ENCODE results near the gene PDYN. TPM values are rescaled to one million over a fixed set of nuclear protein-coding genes. Genes with fewer than 3 reads are reported as not detected.

PDYN gene
- polyA plus RNA-seq, 3 donors = not detected

- no peaks in the 10 kb centered on the region for H3K27me3 ChIP-seq (ENCODE audit: control insufficient read depth in 2 of 2, insufficient read depth in 2 of 2, low read length in 2 of 2)
- H3K4me1 Mint-ChIP-seq = peaks cover 37% of the 10 kb centered on the region
- 100% methylated on average over 6 of the region's 7 CpGs for WGBS (ENCODE audit: insufficient coverage)
- peaks cover 0 to 3% (median 2%) of the 10 kb centered on the region in 3 donors for H3K27me3 Mint-ChIP-seq (ENCODE audit: low read depth in 3 of 3)
- TF ChIP-seq, protein P1, sequence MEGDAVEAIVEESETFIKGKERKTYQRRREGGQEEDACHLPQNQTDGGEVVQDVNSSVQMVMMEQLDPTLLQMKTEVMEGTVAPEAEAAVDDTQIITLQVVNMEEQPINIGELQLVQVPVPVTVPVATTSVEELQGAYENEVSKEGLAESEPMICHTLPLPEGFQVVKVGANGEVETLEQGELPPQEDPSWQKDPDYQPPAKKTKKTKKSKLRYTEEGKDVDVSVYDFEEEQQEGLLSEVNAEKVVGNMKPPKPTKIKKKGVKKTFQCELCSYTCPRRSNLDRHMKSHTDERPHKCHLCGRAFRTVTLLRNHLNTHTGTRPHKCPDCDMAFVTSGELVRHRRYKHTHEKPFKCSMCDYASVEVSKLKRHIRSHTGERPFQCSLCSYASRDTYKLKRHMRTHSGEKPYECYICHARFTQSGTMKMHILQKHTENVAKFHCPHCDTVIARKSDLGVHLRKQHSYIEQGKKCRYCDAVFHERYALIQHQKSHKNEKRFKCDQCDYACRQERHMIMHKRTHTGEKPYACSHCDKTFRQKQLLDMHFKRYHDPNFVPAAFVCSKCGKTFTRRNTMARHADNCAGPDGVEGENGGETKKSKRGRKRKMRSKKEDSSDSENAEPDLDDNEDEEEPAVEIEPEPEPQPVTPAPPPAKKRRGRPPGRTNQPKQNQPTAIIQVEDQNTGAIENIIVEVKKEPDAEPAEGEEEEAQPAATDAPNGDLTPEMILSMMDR (IDR thresholded peaks at IDR 0.05) = no peak
- H2AFZ ChIP-seq (ENCODE audit: insufficient read depth, low read depth, low read length, poor library complexity, severe bottlenecking) = no peak overlapping the region
- H3K4me3 Mint-ChIP-seq = no peak overlapping the region
- H3K36me3 ChIP-seq (replicated peaks in 1 of 2; ENCODE audit: control insufficient read depth in 1 of 2, insufficient read depth in 2 of 2, low read length in 2 of 2) = peaks cover 88 to 96% of the 10 kb centered on the region in 2 donors
- no peaks in the 10 kb centered on the region for H3K9me3 Mint-ChIP-seq
- H3K4me3 ChIP-seq (replicated peaks in 1 of 3; ENCODE audit: low read depth in 2 of 3, low read length in 3 of 3) = no peak overlapping the region
- H3K36me3 Mint-ChIP-seq = peaks cover 90 to 100% of the 10 kb centered on the region in 2 donors
- peak overlapping the region in 3 of 7 donors; percentile 36 to 72 (median 50) for H3K27ac Mint-ChIP-seq
- intact Hi-C loops (cut with micrococcal nuclease) = loop anchor here in 1 of 2 donors (5.0 kb wide), 1 partner anchor 34 kb away; no protein-coding TSS in a partner anchor
- H3K27ac ChIP-seq (ENCODE audit: low read depth in 1 of 2, low read length in 2 of 2) = peak overlapping the region in 1 of 2 donors; percentile 36
- H3K9ac ChIP-seq (ENCODE audit: insufficient read depth, low read length, poor library complexity, severe bottlenecking) = no peak overlapping the region
- no peaks in the 10 kb centered on the region for H3K9me3 ChIP-seq (replicated peaks in 1 of 2; ENCODE audit: control insufficient read depth in 1 of 2, insufficient read depth in 1 of 2, low read length in 2 of 2)
- peaks cover 35% of the 10 kb centered on the region for H3K79me2 ChIP-seq (ENCODE audit: insufficient read depth, low read length)
- peaks cover 100% of the 10 kb centered on the region for H4K20me1 ChIP-seq (ENCODE audit: insufficient read depth, low read length)
- DNase-seq = no peak
- H3K4me2 ChIP-seq (replicated peaks; ENCODE audit: extremely low read depth, low read length, poor library complexity, severe bottlenecking) = no peak overlapping the region
- peaks cover 18 to 33% of the 10 kb centered on the region in 2 donors for H3K4me1 ChIP-seq (ENCODE audit: control insufficient read depth in 1 of 2, insufficient read depth in 2 of 2, low read length in 2 of 2)
Observed at GRCh38 chr20:1928782-1929181, 65.1 kb downstream of the PDYN start.

Other genes with a start within 250 kb of the PDYN start
- 100 to 1,000 TPM in 1 of 3 donors, 10 to 100 TPM in 2; 28.4 to 126 (median 58.3) TPM for gene SIRPA, start 98.7 kb downstream of the PDYN start, polyA plus RNA-seq
- 1 to 10 TPM; 1.2 to 9.3 (median 2.0) TPM for gene STK35, start 107.8 kb upstream of the PDYN start, polyA plus RNA-seq